HepG2 (cell line): ENCODE results near the gene TUBB4B. TPM values are rescaled to one million over a fixed set of nuclear protein-coding genes. Genes with fewer than 3 reads are reported as not detected.

Source experiments
- ATAC-seq: fragments of 200-7000 bp; cut with Tn5 transposase; 3 replicates; pipeline ENCODE4 v1.9.1; 2020; ENCODE audit warnings: mild to moderate bottlenecking, moderate library complexity
- BruUV-seq: library from RNA; stranded (reverse); fragments of 400-500 nt; replicated peaks from 2 replicates; lab custom pipeline; 2021; lab: Mats Ljungman, UMichigan
- CTCF ChIA-PET: fragments of 300-600 bp; formaldehyde crosslinking; extraction: SDS; loops from one replicate; lab custom pipeline; 2021; ENCODE audit warnings: low total read pairs, inconsistent platforms, low intra/inter-chr PET ratio; lab: Yijun Ruan, JAX
- POLR2A ChIA-PET: fragments of 350-600 bp; sonication (Branson Sonifier 250); formaldehyde crosslinking; loops from one replicate; lab custom pipeline; 2020; ENCODE audit warnings: antibody characterized with exemption, inconsistent platforms; lab: Yijun Ruan, JAX
- DNase-seq: peaks from one replicate; pipeline ENCODE4 v3.0.0-alpha.2; 2015; ENCODE audit warnings: low spot score
- FAIRE-seq: peaks from 3 replicates; lab custom pipeline; 2011; peaks lifted over from hg19 to GRCh38; lab: Jason Lieb, UNC
- H2AFZ ChIP-seq: one replicate; pipeline ENCODE4 v1.6.1; 2011; ENCODE audit warnings: low read length, inconsistent platforms
- H3K27ac ChIP-seq: fragments of 300-600 bp; 3 replicates; pipeline ENCODE4 v1.8.0; 2011; ENCODE audit warnings: mixed run types, mild to moderate bottlenecking, mixed read lengths, low read length, inconsistent platforms; ENCODE audit not compliant: insufficient read depth; ENCODE audit errors: extremely low read length
- H3K27me3 ChIP-seq, 2 experiments: fragments of 200-600 bp in 1 of 2; 2 replicates in 1 of 2; 3 replicates in 1 of 2; pipeline versions ENCODE4 v1.6.0 to v1.8.0; 2011; ENCODE audit warnings: low read length in 2 of 2, mild to moderate bottlenecking in 2 of 2, moderate library complexity in 2 of 2, inconsistent platforms in 1 of 2; ENCODE audit not compliant: insufficient read depth in 2 of 2, control insufficient read depth in 1 of 2
- H3K36me3 ChIP-seq, 2 experiments: fragments of 200-600 bp in 1 of 2; replicated peaks in 1 of 2; 2 replicates in 1 of 2; 3 replicates in 1 of 2; pipeline versions ENCODE4 v1.5.1 to v1.8.0; 2011; ENCODE audit warnings: low read length in 2 of 2, inconsistent platforms in 1 of 2; ENCODE audit not compliant: insufficient read depth in 2 of 2, control insufficient read depth in 1 of 2
- H3K4me1 ChIP-seq: 2 replicates; pipeline ENCODE4 v1.5.1; 2012; ENCODE audit warnings: low read length, inconsistent platforms; ENCODE audit not compliant: insufficient read depth
- H3K4me2 ChIP-seq: 2 replicates; pipeline ENCODE4 v1.6.0; 2011; ENCODE audit warnings: low read depth, low read length, inconsistent platforms
- H3K4me3 ChIP-seq, 3 experiments: fragments of 200-600 bp in 1 of 3; sonication (generic), shearing (Covaris generic) in 1 of 3; replicated peaks in 1 of 3; 2 replicates each; pipeline ENCODE4 v1.5.1; 2011 to 2016; ENCODE audit warnings: low read length in 3 of 3, inconsistent platforms in 2 of 3, low read depth in 2 of 3, mild to moderate bottlenecking in 2 of 3, control low read depth in 1 of 3, mixed read lengths in 1 of 3; ENCODE audit not compliant: insufficient read depth in 1 of 3
- H3K79me2 ChIP-seq: one replicate; pipeline ENCODE4 v1.6.1; 2011; ENCODE audit warnings: low read length, inconsistent platforms; ENCODE audit not compliant: insufficient read depth
- H3K9ac ChIP-seq: 2 replicates; pipeline ENCODE4 v1.6.0; 2011; ENCODE audit warnings: mild to moderate bottlenecking, low read depth, low read length, inconsistent platforms; ENCODE audit not compliant: insufficient read depth
- H3K9me3 ChIP-seq: 2 replicates; pipeline ENCODE4 v1.5.1; 2012; ENCODE audit warnings: mild to moderate bottlenecking, low read length
- H4K20me1 ChIP-seq: 2 replicates; pipeline ENCODE4 v1.6.0; 2011; ENCODE audit warnings: inconsistent platforms, mild to moderate bottlenecking, low read length, moderate library complexity; ENCODE audit not compliant: insufficient read depth
- ASH2L ChIP-seq: fragments of 300-600, 200-600 bp; sonication (generic); IDR thresholded peaks from 2 replicates; pipeline ENCODE4 v1.7.0; 2017; ENCODE audit warnings: low read depth, mild to moderate bottlenecking, moderate library complexity, mixed read lengths, low read length; ENCODE audit not compliant: insufficient read length
- CBFB ChIP-seq: sonication (generic); formaldehyde crosslinking; IDR thresholded peaks from 2 replicates; pipeline ENCODE4 v1.4.0; 2020; ENCODE audit warnings: missing genetic modification reagents
- FIP1L1 ChIP-seq: fragments of 200-400 bp; formaldehyde crosslinking; IDR thresholded peaks from 2 replicates; pipeline ENCODE4 v1.6.1; 2018; ENCODE audit warnings: low read depth, mild to moderate bottlenecking, low read length, moderate library complexity, borderline replicate concordance; ENCODE audit not compliant: insufficient read depth
- FOXP4 ChIP-seq: sonication (generic); formaldehyde crosslinking; IDR thresholded peaks from 2 replicates; pipeline ENCODE4 v1.4.0; 2020; ENCODE audit warnings: missing genetic modification reagents
- GFI1 ChIP-seq: sonication (generic); formaldehyde crosslinking; IDR thresholded peaks from 2 replicates; pipeline ENCODE4 v1.5.0; 2020; ENCODE audit warnings: missing genetic modification reagents, mild to moderate bottlenecking, borderline replicate concordance
- HNF4A ChIP-seq: sonication (generic); formaldehyde crosslinking; IDR thresholded peaks from 2 replicates; pipeline ENCODE4 v1.4.0; 2020; ENCODE audit warnings: missing genetic modification reagents
- MNT ChIP-seq: fragments of 450-650 bp; IDR thresholded peaks from 2 replicates; pipeline ENCODE4 v1.6.1; 2016
- ZNF335 ChIP-seq: sonication (generic); formaldehyde crosslinking; IDR thresholded peaks from 2 replicates; pipeline ENCODE4 v1.4.0; 2020; ENCODE audit warnings: missing genetic modification reagents
- ZNF605 ChIP-seq: sonication (generic); formaldehyde crosslinking; IDR thresholded peaks from 2 replicates; pipeline ENCODE4 v1.8.0; 2022; ENCODE audit warnings: mild to moderate bottlenecking, missing genetic modification reagents
- ZNF747 ChIP-seq: sonication (generic); formaldehyde crosslinking; IDR thresholded peaks from 2 replicates; pipeline ENCODE4 v1.8.1; 2023; ENCODE audit warnings: missing genetic modification reagents, mild to moderate bottlenecking, borderline replicate concordance
- WGBS: methylation state at CpG from one replicate; pipeline ENCODE4 v1.1.6; 2017; ENCODE audit warnings: low lambda C conversion rate; 5-methylcytosine and 5-hydroxymethylcytosine counted together
- in situ Hi-C: cut with HindIII; loops from 2 replicates; pipeline ENCODE4 v1.10.0; 2017; ENCODE audit warnings: low pct_unique_long_range_greater_than_20kb; ENCODE audit not compliant: extremely low pct_ligation_motif_present
- intact Hi-C: fragments of 100-400 bp; cut with micrococcal nuclease; formaldehyde crosslinking; loops from one replicate; pipeline ENCODE4 v1.10.0; 2022; ENCODE audit not compliant: unreplicated experiment
- polyA plus RNA-seq, 8 experiments: library from polyadenylated mRNA; depleted of rRNA in 3 of 8; stranded (reverse) in 7 of 8; unstranded in 1 of 8; fragments of >200 nt; fragmentation: Illumina TruSeq in 4 of 8; extraction: Trizol in 4 of 8; gene quantifications; 2 replicates each; pipeline versions ENCODE4 v1.2.1 to v1.2.3, GENCODE V29; 2011 to 2016; ENCODE audit warnings: low read depth in 4 of 8, missing spikeins in 1 of 8, mixed read lengths in 1 of 8; ENCODE audit not compliant: insufficient read depth in 1 of 8
- total RNA-seq, 5 experiments: library from RNA; depleted of rRNA; stranded (reverse); fragments of >200 nt; fragmentation: Illumina TruSeq; extraction: Trizol; gene quantifications; 2 replicates each; pipeline ENCODE4 v1.2.3, GENCODE V29; 2016; ENCODE audit warnings: low read depth in 1 of 5

The TUBB4B gene
- total and polyA plus RNA-seq, 2 of the 13 experiments (the other 11 are each of a cell fraction or from before 2014, with no cell fraction given), result 182 to 412 TPM

- FAIRE-seq (no peak), ATAC-seq (no peak), DNase-seq (no peak)
- in situ Hi-C loops, result no loop called here
- Histone ChIP-seq H3K27ac (peak overlapping the region; percentile 96), H3K4me1 (peaks cover 60% of the 10 kb centered on the region), H3K4me2 (peak overlapping the region; percentile 95), H4K20me1 (peaks cover 4% of the 10 kb centered on the region; the same call in 1 of the 2 replicates), H2AFZ (no peak overlapping the region), H3K36me3 (no peaks in the 10 kb centered on the region), H3K79me2 (peaks cover 57% of the 10 kb centered on the region), H3K9me3 (no peaks in the 10 kb centered on the region), H3K9ac (no peak overlapping the region), H3K27me3 (no peaks in the 10 kb centered on the region; a peak in 1 of 5 replicates), H3K4me3 (no peak overlapping the region)
- ChIA-PET CTCF (no interaction called here), POLR2A (interaction anchor here (1.0 to 8.8 kb wide), 9 partner anchors 14 to 147 kb away, joined by 3 to 225 read pairs (median 15); partner anchors contain the start of genes ANAPC2, CYSRT1, RNF208 and RNF224)
- intact Hi-C loops, result no loop called here
- no TSS peak for BruUV-seq
- WGBS, result 14% methylated on average over 8 of the region's 8 CpGs
- TF ChIP-seq HNF4A (CRISPR knock-in tag) (peak; percentile 31; the same call in 1 of the 2 replicates), CBFB (no peak), ZNF335 (CRISPR knock-in tag) (no peak), ZNF605 (CRISPR knock-in tag) (0 out of 2 replicates have a peak, but pooled peaks have one; percentile 26), MNT (no peak), ZNF747 (CRISPR knock-in tag) (no peak), ASH2L (peak; percentile 8), FIP1L1 (no peak), FOXP4 (CRISPR knock-in tag) (peak; percentile 31; the same call in 1 of the 2 replicates), GFI1 (CRISPR knock-in tag) (no peak)
Measured at GRCh38 chr9:137202966-137203365, 38.1 kb upstream of the TUBB4B start.
